ENCODE results near the gene FLOT2.
"Not testable (repeated sequence)": the region's sequence is repeated elsewhere in the genome, so short reads cannot be mapped to it uniquely, and the experiment has no call there.

The FLOT2 gene

DNA sequence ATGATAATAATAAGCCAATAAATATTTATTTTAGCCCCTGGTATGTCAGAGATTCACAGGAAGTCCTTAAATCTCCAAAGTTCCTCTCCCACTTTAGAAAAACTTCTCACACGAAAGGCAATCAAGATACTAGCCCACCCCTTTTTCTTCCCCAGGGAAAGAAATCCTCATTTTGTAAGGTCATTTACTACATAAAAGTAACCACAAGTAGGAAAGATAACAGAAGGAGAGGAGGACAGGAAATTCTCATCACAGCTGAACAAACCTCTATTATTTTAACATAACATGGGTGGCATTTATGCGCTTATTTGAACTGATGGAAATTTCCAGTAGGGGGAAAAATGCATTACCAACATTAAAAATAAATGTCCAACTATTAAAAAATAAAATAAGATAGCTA lies 58.3 kb downstream of the FLOT2 start:
- no peak for DNase-seq

GRCh38 chr17:28836541-28836940 lies 61.0 kb downstream of the FLOT2 start:
- not testable (repeated sequence) for DNase-seq

GRCh38 chr17:28834420-28834819 lies 63.1 kb downstream of the FLOT2 start:
- DNase-seq: no peak

Data from activated CD8-positive, alpha-beta memory T cell treated with anti-CD3 and anti-CD28 coated beads, Interleukin-2, amount 50 U/mL, for 4 hours (primary cell).